Liver (tissue), 9 donors: ENCODE results near the gene OGFOD1. TPM values are rescaled to one million over a fixed set of nuclear protein-coding genes. Genes with fewer than 3 reads are reported as not detected.

Source experiments
- DNase-seq: peaks from one replicate; pipeline ENCODE4 v3.0.0-alpha.2; 2017; ENCODE audit warnings: low spot score
- H3K27ac ChIP-seq, 2 donors: one replicate each; pipeline ENCODE4 v1.7.0; 2013; ENCODE audit warnings: inconsistent platforms in 2 of 2, low read length in 2 of 2, control low read depth in 1 of 2, low read depth in 1 of 2, mild to moderate bottlenecking in 1 of 2
- H3K27me3 ChIP-seq, 4 donors: one replicate each; pipeline versions ENCODE4 v1.6.1 to v1.7.0; 2013; ENCODE audit warnings: low read length in 3 of 4, inconsistent platforms in 1 of 4, mild to moderate bottlenecking in 1 of 4, moderate library complexity in 1 of 4; ENCODE audit not compliant: control insufficient read depth in 4 of 4, insufficient read depth in 4 of 4
- H3K36me3 ChIP-seq, 4 donors: one replicate each; pipeline versions ENCODE4 v1.6.1 to v1.7.0; 2013; ENCODE audit warnings: low read length in 3 of 4, mild to moderate bottlenecking in 3 of 4, low read depth in 1 of 4, moderate library complexity in 1 of 4; ENCODE audit not compliant: control insufficient read depth in 4 of 4, insufficient read depth in 3 of 4
- H3K4me1 ChIP-seq, 4 donors: one replicate each; pipeline versions ENCODE4 v1.6.1 to v1.7.0; 2013; ENCODE audit warnings: low read length in 3 of 4, mild to moderate bottlenecking in 3 of 4, moderate library complexity in 1 of 4; ENCODE audit not compliant: control insufficient read depth in 4 of 4, insufficient read depth in 4 of 4
- H3K4me3 ChIP-seq, 3 donors: one replicate each; pipeline versions ENCODE4 v1.6.1 to v1.7.0; 2013; ENCODE audit warnings: low read length in 3 of 3, control low read depth in 1 of 3, low read depth in 1 of 3, mild to moderate bottlenecking in 1 of 3
- H3K9ac ChIP-seq, 2 donors: one replicate each; pipeline ENCODE4 v1.7.0; 2013; ENCODE audit warnings: low read length in 2 of 2, mild to moderate bottlenecking in 2 of 2, moderate library complexity in 2 of 2, control low read depth in 1 of 2, low read depth in 1 of 2
- H3K9me3 ChIP-seq, 4 donors: one replicate each; pipeline versions ENCODE4 v1.6.1 to v1.7.0; 2013; ENCODE audit warnings: low read length in 3 of 4; ENCODE audit not compliant: control insufficient read depth in 4 of 4
- ATF3 ChIP-seq: IDR thresholded peaks from 2 replicates; pipeline ENCODE4 v1.6.1; 2016; ENCODE audit warnings: antibody characterized with exemption
- CTCF ChIP-seq: fragments of 150-350 bp; IDR thresholded peaks from 2 replicates; pipeline ENCODE4 v1.5.1; 2017; ENCODE audit warnings: improper control_type of control experiment, low read depth, low read length; ENCODE audit not compliant: missing input control
- EGR1 ChIP-seq, 2 donors: IDR thresholded peaks; 2 replicates each; pipeline ENCODE4 v1.6.1; 2016 to 2018; ENCODE audit warnings: antibody characterized with exemption in 2 of 2, low read depth in 2 of 2
- FOXA1 ChIP-seq: IDR thresholded peaks from 2 replicates; pipeline ENCODE4 v1.6.1; 2016; ENCODE audit warnings: antibody characterized with exemption
- FOXA2 ChIP-seq: IDR thresholded peaks from 2 replicates; pipeline ENCODE4 v1.6.1; 2016; ENCODE audit warnings: antibody characterized with exemption
- GABPA ChIP-seq, 2 donors: IDR thresholded peaks in 1 of 2; conservative IDR thresholded peaks in 1 of 2; 2 replicates each; pipeline ENCODE4 v1.6.1; 2016; ENCODE audit warnings: antibody characterized with exemption in 2 of 2, mild to moderate bottlenecking in 1 of 2, moderate library complexity in 1 of 2
- HNF4A ChIP-seq, 2 donors: conservative IDR thresholded peaks; 2 replicates each; pipeline ENCODE4 v1.6.1; 2016; ENCODE audit warnings: antibody characterized with exemption in 2 of 2, mild to moderate bottlenecking in 2 of 2
- HNF4G ChIP-seq: IDR thresholded peaks from 2 replicates; pipeline ENCODE4 v1.6.1; 2016; ENCODE audit warnings: antibody characterized with exemption
- JUND ChIP-seq, 2 donors: IDR thresholded peaks; 2 replicates each; pipeline ENCODE4 v1.6.1; 2016; ENCODE audit warnings: antibody characterized with exemption in 2 of 2
- MAX ChIP-seq: IDR thresholded peaks from 2 replicates; pipeline ENCODE4 v1.6.1; 2016; ENCODE audit warnings: antibody characterized with exemption
- NR2F2 ChIP-seq: IDR thresholded peaks from 2 replicates; pipeline ENCODE4 v1.6.1; 2016; ENCODE audit warnings: antibody characterized with exemption
- RAD21 ChIP-seq, 2 donors: IDR thresholded peaks; 2 replicates each; pipeline ENCODE4 v1.6.1; 2016; ENCODE audit warnings: antibody characterized with exemption in 2 of 2, mild to moderate bottlenecking in 2 of 2
- REST ChIP-seq: IDR thresholded peaks from 2 replicates; pipeline ENCODE4 v1.6.1; 2016; ENCODE audit warnings: antibody characterized with exemption, mild to moderate bottlenecking
- RXRA ChIP-seq, 2 donors: IDR thresholded peaks; 2 replicates each; pipeline ENCODE4 v1.6.1; 2017 to 2018; ENCODE audit warnings: antibody characterized with exemption in 2 of 2, mild to moderate bottlenecking in 1 of 2
- SP1 ChIP-seq: IDR thresholded peaks from 2 replicates; pipeline ENCODE4 v1.6.1; 2018; ENCODE audit warnings: antibody characterized with exemption, mild to moderate bottlenecking
- TAF1 ChIP-seq: conservative IDR thresholded peaks from 2 replicates; pipeline ENCODE4 v1.6.1; 2016; ENCODE audit warnings: antibody characterized with exemption, mild to moderate bottlenecking
- YY1 ChIP-seq: IDR thresholded peaks from 2 replicates; pipeline ENCODE4 v1.6.1; 2016; ENCODE audit warnings: antibody characterized with exemption, mild to moderate bottlenecking
- ZBTB33 ChIP-seq: IDR thresholded peaks from 2 replicates; pipeline ENCODE4 v1.6.1; 2016; ENCODE audit warnings: antibody characterized with exemption
- WGBS: extraction: QIAGEN DNeasy Blood & Tissue Kit; methylation state at CpG from one replicate; pipeline ENCODE4 v1.1.7; 2013; 5-methylcytosine and 5-hydroxymethylcytosine counted together
- polyA plus RNA-seq, 2 donors: library from polyadenylated mRNA; stranded (reverse) in 1 of 2; unstranded in 1 of 2; fragments of 200-250 nt in 1 of 2; fragments of >200 nt in 1 of 2; fragmentation: Nextera tagmentation in 1 of 2; extraction: Ambion mirVana in 1 of 2; gene quantifications; one replicate each; pipeline versions ENCODE4 v1.2.1 to v1.2.3, GENCODE V29; 2013 to 2015
- total RNA-seq, 2 donors: library from RNA; depleted of rRNA; stranded (reverse); fragments of >200 nt; gene quantifications; one replicate each; pipeline ENCODE4 v1.2.3, GENCODE V29; 2014
- donor health status: healthy.
- donor health status: healthy.
- donor health status: healthy.
- donor health status: healthy.
- donor health status: healthy.

The OGFOD1 gene
- total and polyA plus RNA-seq, 4 donors = 15.5 to 40.2 (median 21.2) TPM

- Histone ChIP-seq H3K36me3 (peaks cover 2 to 19% (median 12%) of the 10 kb centered on the region in 4 donors), H3K4me1 (peaks cover 6 to 32% (median 20%) of the 10 kb centered on the region in 4 donors), H3K4me3 (no peak overlapping the region), H3K27ac (no peak overlapping the region), H3K9ac (no peak overlapping the region), H3K27me3 (no peaks in the 10 kb centered on the region), H3K9me3 (no peaks in the 10 kb centered on the region)
- no peak for DNase-seq
- TF ChIP-seq ZBTB33 (no peak), HNF4G (no peak), RXRA (IDR thresholded peaks at IDR 0.05) (no peak), CTCF (no peak), FOXA2 (no peak), HNF4A (conservative IDR thresholded peaks at IDR 0.05) (no peak), RAD21 (IDR thresholded peaks at IDR 0.05) (no peak), ATF3 (no peak), SP1 (no peak), JUND (IDR thresholded peaks at IDR 0.05) (no peak), NR2F2 (no peak), GABPA (IDR thresholded peaks at IDR 0.05 in 1 of 2, conservative IDR thresholded peaks at IDR 0.05 in 1 of 2) (no peak), YY1 (no peak), MAX (no peak), REST (no peak), FOXA1 (no peak), EGR1 (IDR thresholded peaks at IDR 0.05; ENCODE audit: low read depth in 2 of 2) (no peak), TAF1 (no peak)
- 89% methylated on average over 5 of the region's 5 CpGs for WGBS
Observed at GRCh38 chr16:56411123-56411522, 40.2 kb upstream of the OGFOD1 start.
